K562 (cell line): ENCODE results near the gene SNX9. TPM values are rescaled to one million over a fixed set of nuclear protein-coding genes. Genes with fewer than 3 reads are reported as not detected.

Experiments
- CBX1 ChIP-seq: sonication (generic); IDR thresholded peaks from 2 replicates; pipeline ENCODE4 v1.6.1; 2016; ENCODE audit warnings: antibody characterized with exemption, low read depth, mild to moderate bottlenecking
- CBX5 ChIP-seq: IDR thresholded peaks from 2 replicates; pipeline ENCODE4 v1.6.1; 2014; ENCODE audit warnings: low read depth, borderline replicate concordance
- CC2D1A ChIP-seq: fragments of 450-650 bp; IDR thresholded peaks from 2 replicates; pipeline ENCODE4 v1.6.1; 2017; ENCODE audit warnings: mild to moderate bottlenecking
- CEBPG ChIP-seq, 3 experiments: fragments of 200-800 bp in 1 of 3; sonication (Bioruptor generic) in 1 of 3; sonication (generic) in 1 of 3; formaldehyde crosslinking in 1 of 3; IDR thresholded peaks in 2 of 3; conservative IDR thresholded peaks in 1 of 3; 2 replicates each; pipeline versions ENCODE4 v1.6.1 to v1.8.0; 2016 to 2022; ENCODE audit warnings: missing compliant biosample characterization in 2 of 3, missing genetic modification characterization in 2 of 3, mild to moderate bottlenecking in 1 of 3, missing genetic modification reagents in 1 of 3
- LEF1 ChIP-seq: fragments of 450-650 bp; IDR thresholded peaks from 2 replicates; pipeline ENCODE4 v1.6.1; 2016; ENCODE audit warnings: mild to moderate bottlenecking
- PML ChIP-seq: IDR thresholded peaks from 2 replicates; pipeline ENCODE4 v1.6.1; 2012; ENCODE audit warnings: low read length, inconsistent platforms
- RAD51 ChIP-seq: fragments of 450-650 bp; IDR thresholded peaks from 2 replicates; pipeline ENCODE4 v1.7.1; 2016; ENCODE audit warnings: low read depth, mild to moderate bottlenecking, borderline replicate concordance
- SMAD4 ChIP-seq: fragments of 250-450 bp; sonication (Bioruptor Pico); conservative IDR thresholded peaks from 2 replicates; pipeline ENCODE4 v1.8.0; 2021; ENCODE audit warnings: inconsistent platforms, mild to moderate bottlenecking, moderate library complexity
- SMC3 ChIP-seq: conservative IDR thresholded peaks from 2 replicates; pipeline ENCODE4 v1.6.1; 2011; ENCODE audit warnings: low read depth, low read length, improper control_type of control experiment; ENCODE audit not compliant: insufficient read depth
- TAF7 ChIP-seq: fragments of 450-650 bp; IDR thresholded peaks from 2 replicates; pipeline ENCODE4 v1.6.1; 2016; ENCODE audit warnings: missing genetic modification characterization, missing compliant biosample characterization
- VEZF1 ChIP-seq: fragments of 200-800 bp; sonication (Bioruptor generic); IDR thresholded peaks from 2 replicates; pipeline ENCODE4 v1.6.1; 2017; ENCODE audit warnings: missing genetic modification characterization, missing compliant biosample characterization
- ZBTB40 ChIP-seq, 2 experiments: fragments of 450-650 bp in 1 of 2; sonication (generic) in 1 of 2; formaldehyde crosslinking in 1 of 2; IDR thresholded peaks; 2 replicates each; pipeline versions ENCODE4 v1.7.1 to v1.9.0; 2016 to 2022; ENCODE audit warnings: inconsistent platforms in 1 of 2, mild to moderate bottlenecking in 1 of 2, missing genetic modification reagents in 1 of 2
- ZNF24 ChIP-seq: fragments of 450-650 bp; IDR thresholded peaks from 2 replicates; pipeline ENCODE4 v1.6.1; 2016
- ZNF512 ChIP-seq: IDR thresholded peaks from 2 replicates; pipeline ENCODE4 v1.6.1; 2016; ENCODE audit warnings: missing genetic modification characterization, missing compliant biosample characterization
- ZNF766 ChIP-seq: fragments of 200-800 bp; sonication (Bioruptor generic); conservative IDR thresholded peaks from 2 replicates; pipeline ENCODE4 v1.6.1; 2016; ENCODE audit warnings: missing genetic modification characterization, missing compliant biosample characterization
- polyA plus RNA-seq, 8 experiments: library from polyadenylated mRNA; depleted of rRNA in 4 of 8; stranded (reverse) in 5 of 8; unstranded in 3 of 8; fragments of >200 nt; fragmentation: Nextera tagmentation in 2 of 8; fragmentation: Illumina TruSeq in 1 of 8; extraction: Ambion mirVana in 2 of 8; extraction: Trizol in 1 of 8; gene quantifications; 2 replicates each; pipeline versions ENCODE4 v1.2.1 to v1.2.3, GENCODE V29; 2011 to 2014; ENCODE audit warnings: inconsistent platforms in 1 of 8, missing spikeins in 1 of 8
- total RNA-seq, 7 experiments: library from RNA; depleted of rRNA in 6 of 7; stranded (reverse); fragments of >200 nt in 6 of 7; fragmentation: Illumina TruSeq in 2 of 7; extraction: Trizol in 2 of 7; gene quantifications; 2 replicates each; pipeline versions ENCODE4 v1.2.1 to v1.2.3, GENCODE V29; 2011 to 2021; ENCODE audit warnings: low replicate concordance in 1 of 7

Gene SNX9
- total and polyA plus RNA-seq, 9 of the 15 experiments (the other 6 are each of a cell fraction or from before 2014, with no cell fraction given) = 6.0 to 81.7 (median 57.1) TPM

GRCh38 chr6:157978021-157978783, 155.2 kb downstream of the SNX9 start (continued):
- TF ChIP-seq CBX1 (peak; percentile 35; the same call in 1 of the 2 replicates), CC2D1A (peak; percentile 10; the same call in 1 of the 2 replicates), LEF1 (peak; percentile 53; the same call in 1 of the 2 replicates), SMC3 (no peak), CEBPG (CRISPR knock-in tag; IDR thresholded peaks at IDR 0.05) (peak; percentile 96), CEBPG (tag; conservative IDR thresholded peaks at IDR 0.05 in 1 of 2, IDR thresholded peaks at IDR 0.05 in 1 of 2) (peak; percentile 82 to 98), ZNF512 (tag) (no peak), ZNF24 (no peak), VEZF1 (peak; percentile 39), TAF7 (tag) (no peak), SMAD4 (CRISPR knock-in tag) (0 out of 2 replicates have a peak, but pooled peaks have one; percentile 58), ZBTB40 (IDR thresholded peaks at IDR 0.05) (peak; percentile 35; the same call in 1 of the 2 replicates), ZBTB40 (CRISPR knock-in tag; IDR thresholded peaks at IDR 0.05) (no peak), CBX5 (peak; percentile 14; the same call in 1 of the 2 replicates), PML (no peak), RAD51 (peak; percentile 91), ZNF766 (peak; percentile 77)
